ENCODE data around the gene SARDH.

SARDH gene, protein sequence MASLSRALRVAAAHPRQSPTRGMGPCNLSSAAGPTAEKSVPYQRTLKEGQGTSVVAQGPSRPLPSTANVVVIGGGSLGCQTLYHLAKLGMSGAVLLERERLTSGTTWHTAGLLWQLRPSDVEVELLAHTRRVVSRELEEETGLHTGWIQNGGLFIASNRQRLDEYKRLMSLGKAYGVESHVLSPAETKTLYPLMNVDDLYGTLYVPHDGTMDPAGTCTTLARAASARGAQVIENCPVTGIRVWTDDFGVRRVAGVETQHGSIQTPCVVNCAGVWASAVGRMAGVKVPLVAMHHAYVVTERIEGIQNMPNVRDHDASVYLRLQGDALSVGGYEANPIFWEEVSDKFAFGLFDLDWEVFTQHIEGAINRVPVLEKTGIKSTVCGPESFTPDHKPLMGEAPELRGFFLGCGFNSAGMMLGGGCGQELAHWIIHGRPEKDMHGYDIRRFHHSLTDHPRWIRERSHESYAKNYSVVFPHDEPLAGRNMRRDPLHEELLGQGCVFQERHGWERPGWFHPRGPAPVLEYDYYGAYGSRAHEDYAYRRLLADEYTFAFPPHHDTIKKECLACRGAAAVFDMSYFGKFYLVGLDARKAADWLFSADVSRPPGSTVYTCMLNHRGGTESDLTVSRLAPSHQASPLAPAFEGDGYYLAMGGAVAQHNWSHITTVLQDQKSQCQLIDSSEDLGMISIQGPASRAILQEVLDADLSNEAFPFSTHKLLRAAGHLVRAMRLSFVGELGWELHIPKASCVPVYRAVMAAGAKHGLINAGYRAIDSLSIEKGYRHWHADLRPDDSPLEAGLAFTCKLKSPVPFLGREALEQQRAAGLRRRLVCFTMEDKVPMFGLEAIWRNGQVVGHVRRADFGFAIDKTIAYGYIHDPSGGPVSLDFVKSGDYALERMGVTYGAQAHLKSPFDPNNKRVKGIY

DNA sequence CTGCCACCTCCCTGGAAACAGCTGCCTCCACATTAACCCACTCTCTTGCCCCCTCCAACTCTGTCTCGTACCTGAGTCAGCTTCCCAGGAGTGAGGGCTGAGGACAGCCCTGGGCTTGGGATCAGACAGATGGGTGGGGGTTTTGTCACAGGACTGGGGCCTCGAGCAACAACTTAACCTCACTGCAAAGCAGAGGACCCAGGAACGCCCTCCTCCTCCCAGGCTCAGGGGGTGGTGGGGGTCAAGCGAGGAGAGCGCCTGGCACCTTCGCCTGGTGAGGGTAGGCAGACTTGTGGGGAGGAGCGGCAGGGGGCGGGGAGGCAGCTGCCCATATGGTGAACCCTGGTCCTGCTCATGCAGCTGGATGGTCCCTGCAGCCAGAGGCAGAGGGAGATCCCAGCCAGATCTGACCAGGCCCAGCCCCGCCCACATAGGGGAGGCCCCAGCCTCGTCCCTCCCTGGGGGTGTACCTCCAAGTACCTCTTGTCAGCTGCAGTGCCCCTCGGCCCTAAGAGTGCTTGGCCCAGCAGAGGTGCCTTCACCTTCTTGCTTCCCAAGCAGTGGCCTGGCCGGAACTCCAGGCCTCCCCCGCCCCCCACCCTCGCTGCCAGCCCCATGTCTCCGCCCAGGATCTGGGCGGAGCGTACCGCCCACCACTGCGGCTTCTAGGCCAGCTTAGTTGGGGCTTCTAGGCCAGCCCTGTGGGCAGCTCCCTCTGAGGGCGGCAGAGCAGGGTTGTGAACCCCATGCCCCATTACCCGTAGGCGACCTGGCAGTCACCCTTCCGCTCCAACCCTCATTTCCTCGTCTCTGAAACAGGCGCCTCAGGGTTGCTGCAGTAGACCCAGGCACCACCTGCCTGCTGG is at the start of gene SARDH:
Gene SARDH, minus strand, starts transcription at position 579 of the 866 bp plus-strand sequence. CDS start 4,179 bp downstream, outside the sequence.
- TF ChIP-seq, protein P1, sequence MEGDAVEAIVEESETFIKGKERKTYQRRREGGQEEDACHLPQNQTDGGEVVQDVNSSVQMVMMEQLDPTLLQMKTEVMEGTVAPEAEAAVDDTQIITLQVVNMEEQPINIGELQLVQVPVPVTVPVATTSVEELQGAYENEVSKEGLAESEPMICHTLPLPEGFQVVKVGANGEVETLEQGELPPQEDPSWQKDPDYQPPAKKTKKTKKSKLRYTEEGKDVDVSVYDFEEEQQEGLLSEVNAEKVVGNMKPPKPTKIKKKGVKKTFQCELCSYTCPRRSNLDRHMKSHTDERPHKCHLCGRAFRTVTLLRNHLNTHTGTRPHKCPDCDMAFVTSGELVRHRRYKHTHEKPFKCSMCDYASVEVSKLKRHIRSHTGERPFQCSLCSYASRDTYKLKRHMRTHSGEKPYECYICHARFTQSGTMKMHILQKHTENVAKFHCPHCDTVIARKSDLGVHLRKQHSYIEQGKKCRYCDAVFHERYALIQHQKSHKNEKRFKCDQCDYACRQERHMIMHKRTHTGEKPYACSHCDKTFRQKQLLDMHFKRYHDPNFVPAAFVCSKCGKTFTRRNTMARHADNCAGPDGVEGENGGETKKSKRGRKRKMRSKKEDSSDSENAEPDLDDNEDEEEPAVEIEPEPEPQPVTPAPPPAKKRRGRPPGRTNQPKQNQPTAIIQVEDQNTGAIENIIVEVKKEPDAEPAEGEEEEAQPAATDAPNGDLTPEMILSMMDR (IDR thresholded peaks at IDR 0.05; ENCODE audit: low read depth, low read length, missing control alignments), result no peak
- H3K4me3 ChIP-seq (replicated peaks; ENCODE audit: low read depth, low read length), result peak within 1 kb of the TSS; percentile 32
- no peak for DNase-seq (ENCODE audit: extremely low read depth, low read depth)

DNA sequence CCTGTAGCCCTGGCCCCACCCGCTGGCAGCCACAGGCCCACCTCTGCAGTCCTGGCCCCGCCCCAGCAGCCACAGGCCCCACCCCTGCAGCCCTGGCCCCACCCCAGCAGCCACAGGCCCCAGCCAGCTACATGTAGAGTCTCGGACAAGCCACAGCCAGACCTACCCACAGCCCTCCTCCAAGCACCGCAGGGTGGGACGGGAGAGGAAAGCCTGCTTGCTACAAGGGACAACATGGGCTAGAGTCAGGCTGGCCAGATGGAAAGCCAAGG is 49.5 kb upstream of the SARDH start:
- DNase-seq (ENCODE audit: extremely low read depth, low read depth), result no peak
- TF ChIP-seq, protein P1 (IDR thresholded peaks at IDR 0.05; ENCODE audit: low read depth, low read length, missing control alignments), result no peak
- H3K4me3 ChIP-seq (replicated peaks; ENCODE audit: low read depth, low read length), result no peak overlapping the region

DNA sequence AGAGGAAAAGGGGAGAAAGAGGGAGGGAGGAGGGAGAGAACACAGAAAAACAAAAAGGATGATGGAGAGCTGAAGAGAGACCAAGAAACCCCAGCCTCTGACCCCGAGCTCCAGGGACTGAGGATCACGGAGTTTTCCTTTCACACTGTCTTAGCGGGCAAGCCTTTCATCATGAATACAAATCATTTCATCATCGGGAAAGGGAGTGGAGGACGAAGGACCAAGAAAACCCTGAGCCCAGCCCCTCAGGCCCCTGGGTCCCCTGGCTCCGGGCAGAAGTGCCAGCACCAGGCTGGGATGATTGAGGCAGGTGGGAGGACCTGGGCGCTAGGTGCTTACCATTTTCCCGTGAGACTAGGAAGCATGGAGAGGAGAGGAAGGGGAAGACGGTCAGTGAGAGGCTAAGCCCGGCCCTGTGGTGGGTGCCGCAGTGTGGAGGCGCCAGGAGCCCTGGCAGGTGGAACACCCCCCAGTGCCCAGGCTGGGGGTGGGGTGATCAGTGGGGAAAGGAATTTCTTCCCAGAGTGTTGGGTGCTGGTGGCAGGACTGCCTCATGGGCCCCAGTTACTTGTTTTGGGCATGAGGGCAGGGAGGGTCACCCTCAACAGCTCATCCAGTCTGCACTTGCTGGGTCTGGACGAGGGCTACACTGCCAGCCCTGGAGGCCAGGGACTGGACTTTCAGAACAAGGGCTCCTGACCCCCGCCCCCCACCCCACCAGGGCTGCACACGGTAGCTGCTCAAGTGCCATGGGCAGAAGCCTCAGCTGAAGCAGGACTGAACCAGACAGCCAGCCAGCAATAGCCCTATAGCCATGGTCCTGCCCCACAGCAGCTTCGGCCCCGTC is 49.0 kb upstream of the SARDH start:
- TF ChIP-seq, protein P1 (IDR thresholded peaks at IDR 0.05; ENCODE audit: low read depth, low read length, missing control alignments), result no peak
- no peak overlapping the region for H3K4me3 ChIP-seq (replicated peaks; ENCODE audit: low read depth, low read length)
- DNase-seq (ENCODE audit: extremely low read depth, low read depth), result no peak

DNA sequence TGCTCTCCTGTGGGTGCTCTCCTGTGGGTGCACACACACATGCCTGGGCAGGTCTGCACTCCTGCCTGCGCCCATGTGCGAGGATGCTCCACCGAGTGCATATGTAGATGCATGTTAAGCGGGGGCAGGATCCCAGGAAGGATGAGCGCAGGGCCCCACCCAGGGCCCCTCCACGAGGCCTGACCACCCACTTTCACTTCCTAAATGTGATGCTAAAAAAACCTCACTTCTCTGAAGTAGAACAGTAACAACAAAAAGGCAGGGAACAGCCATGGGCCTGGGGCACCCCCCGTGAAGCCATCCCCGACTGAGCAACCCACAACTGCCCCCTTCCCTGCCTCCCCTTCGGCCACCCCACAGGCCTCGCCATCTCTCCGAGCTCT is 48.2 kb upstream of the SARDH start:
- DNase-seq (ENCODE audit: extremely low read depth, low read depth), result no peak
- no peak overlapping the region for H3K4me3 ChIP-seq (replicated peaks; ENCODE audit: low read depth, low read length)
- TF ChIP-seq, protein P1 (IDR thresholded peaks at IDR 0.05; ENCODE audit: low read depth, low read length, missing control alignments), result no peak

DNA sequence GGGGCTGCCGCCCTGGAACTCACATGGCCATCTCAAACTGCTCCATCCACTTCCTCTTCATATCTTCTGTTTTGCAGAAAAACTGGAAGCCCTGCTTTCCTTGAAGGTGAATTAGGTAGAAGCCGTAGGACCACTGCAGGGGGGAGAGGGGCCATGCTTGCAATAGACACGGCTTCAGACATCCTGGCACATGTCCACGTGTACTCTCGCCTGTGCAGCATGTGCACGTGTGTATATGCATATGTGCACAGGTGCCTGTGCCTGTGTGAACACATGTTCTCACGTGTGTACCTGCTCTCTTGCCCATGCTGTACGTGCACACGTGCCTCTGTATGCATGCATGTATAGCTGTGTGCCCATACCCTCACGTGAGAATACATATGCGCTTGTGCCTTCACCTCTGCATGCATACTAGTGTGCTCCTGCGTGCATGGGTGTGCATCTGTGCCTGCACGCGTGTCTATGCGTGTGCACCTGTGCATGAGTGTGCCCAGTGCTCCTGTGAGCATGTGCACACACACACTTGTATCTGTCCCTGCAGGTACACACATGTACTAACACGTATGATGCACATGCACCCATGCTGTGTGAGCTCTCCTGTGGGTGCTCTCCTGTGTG is 47.7 kb upstream of the SARDH start:
- H3K4me3 ChIP-seq (replicated peaks; ENCODE audit: low read depth, low read length), result no peak overlapping the region
- TF ChIP-seq, protein P1 (IDR thresholded peaks at IDR 0.05; ENCODE audit: low read depth, low read length, missing control alignments), result no peak
- DNase-seq (ENCODE audit: extremely low read depth, low read depth), result no peak

Data from HFF-Myc (cell line).